GM15510 (cell line): ENCODE data around the gene ALKBH4.
A peak's percentile ranks its signal among the peaks of the same experiment; 100 is the strongest.

Source experiments
- POLR2A ChIP-seq: IDR thresholded peaks from 3 replicates; pipeline ENCODE4 v1.6.1; 2011; ENCODE audit warnings: borderline replicate concordance; ENCODE audit not compliant: insufficient read length; ENCODE audit errors: extremely low read depth

ALKBH4 gene

GRCh38 chr7:102464577-102465280, at the start of gene ALKBH4, which contains the start of gene LRWD1:
ALKBH4 (minus strand) TSS chr7:102464863; CDS start chr7:102464836, 27 bp downstream.
LRWD1 (plus strand) TSS chr7:102464984; CDS start chr7:102465081, 97 bp downstream.
- TF ChIP-seq POLR2A: peak; percentile 89

GRCh38 chr7:102478314-102479208, 13.9 kb upstream of the ALKBH4 start, which contains the start of gene POLR2J:
POLR2J (minus strand) TSS chr7:102478922; CDS start chr7:102478860, 62 bp downstream.
- peak; percentile 39 for TF ChIP-seq POLR2A

GRCh38 chr7:102473271-102473991, 8.8 kb upstream of the ALKBH4 start:
- TF ChIP-seq POLR2A: no peak

GRCh38 chr7:102472126-102473041, 7.7 kb upstream of the ALKBH4 start:
- no peak for TF ChIP-seq POLR2A

GRCh38 chr7:102471791-102472125, 7.1 kb upstream of the ALKBH4 start:
- TF ChIP-seq POLR2A: no peak

- no peak for TF ChIP-seq POLR2A
These were observed 5.5 kb upstream of the ALKBH4 start for GRCh38 chr7:102469972-102470825.

- no peak for TF ChIP-seq POLR2A
These were observed 4.8 kb upstream of the ALKBH4 start for GRCh38 chr7:102469351-102469971.

GRCh38 chr7:102468478-102469350, 4.1 kb upstream of the ALKBH4 start:
- TF ChIP-seq POLR2A: no peak

GRCh38 chr7:102467581-102468477, 3.2 kb upstream of the ALKBH4 start:
- no peak for TF ChIP-seq POLR2A

- no peak for TF ChIP-seq POLR2A
These were observed 1.4 kb upstream of the ALKBH4 start for GRCh38 chr7:102466097-102466496.
